C4-2B (cell line): ENCODE data around the gene SCN4B.

ENCODE experiments used
- H3K27ac ChIP-seq: fragments of 450-650 bp; 2 replicates; pipeline ENCODE4 v1.5.1; 2017
- ZFX ChIP-seq: fragments of 450-650 bp; IDR thresholded peaks from 2 replicates; pipeline ENCODE4 v1.6.1; 2017
- TF ChIP-seq, protein P1 (sequence below): fragments of 450-650 bp; conservative IDR thresholded peaks from 2 replicates; pipeline ENCODE4 v1.5.1; 2017; ENCODE audit warnings: mild to moderate bottlenecking

The SCN4B gene

DNA sequence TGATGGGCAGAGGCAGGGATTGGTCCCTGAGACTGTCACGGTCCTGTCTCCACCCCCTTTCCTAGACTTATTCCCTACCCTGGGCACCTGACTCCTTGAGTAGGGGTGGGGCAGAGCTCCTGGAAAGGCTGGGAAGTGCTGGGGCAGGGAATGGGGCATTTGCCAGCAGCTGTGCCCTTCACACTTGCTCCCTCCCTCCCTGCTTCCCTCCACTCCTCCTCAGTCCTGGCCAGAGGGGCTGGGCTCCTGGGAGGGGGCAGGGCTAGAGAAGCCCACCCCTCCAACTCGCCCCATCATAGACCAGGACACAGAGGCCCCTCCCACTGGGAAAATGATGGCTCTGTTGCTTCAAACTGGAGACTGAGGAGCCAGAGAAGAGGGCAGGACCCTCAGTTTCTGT, 12.3 kb upstream of the SCN4B start:
- TF ChIP-seq ZFX = no peak
- TF ChIP-seq, protein P1, sequence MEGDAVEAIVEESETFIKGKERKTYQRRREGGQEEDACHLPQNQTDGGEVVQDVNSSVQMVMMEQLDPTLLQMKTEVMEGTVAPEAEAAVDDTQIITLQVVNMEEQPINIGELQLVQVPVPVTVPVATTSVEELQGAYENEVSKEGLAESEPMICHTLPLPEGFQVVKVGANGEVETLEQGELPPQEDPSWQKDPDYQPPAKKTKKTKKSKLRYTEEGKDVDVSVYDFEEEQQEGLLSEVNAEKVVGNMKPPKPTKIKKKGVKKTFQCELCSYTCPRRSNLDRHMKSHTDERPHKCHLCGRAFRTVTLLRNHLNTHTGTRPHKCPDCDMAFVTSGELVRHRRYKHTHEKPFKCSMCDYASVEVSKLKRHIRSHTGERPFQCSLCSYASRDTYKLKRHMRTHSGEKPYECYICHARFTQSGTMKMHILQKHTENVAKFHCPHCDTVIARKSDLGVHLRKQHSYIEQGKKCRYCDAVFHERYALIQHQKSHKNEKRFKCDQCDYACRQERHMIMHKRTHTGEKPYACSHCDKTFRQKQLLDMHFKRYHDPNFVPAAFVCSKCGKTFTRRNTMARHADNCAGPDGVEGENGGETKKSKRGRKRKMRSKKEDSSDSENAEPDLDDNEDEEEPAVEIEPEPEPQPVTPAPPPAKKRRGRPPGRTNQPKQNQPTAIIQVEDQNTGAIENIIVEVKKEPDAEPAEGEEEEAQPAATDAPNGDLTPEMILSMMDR = no peak
- H3K27ac ChIP-seq = no peak overlapping the region

GRCh38 chr11:118163494-118163893, 10.9 kb upstream of the SCN4B start:
- TF ChIP-seq ZFX = no peak
- TF ChIP-seq, protein P1 = no peak
- no peak overlapping the region for H3K27ac ChIP-seq

DNA sequence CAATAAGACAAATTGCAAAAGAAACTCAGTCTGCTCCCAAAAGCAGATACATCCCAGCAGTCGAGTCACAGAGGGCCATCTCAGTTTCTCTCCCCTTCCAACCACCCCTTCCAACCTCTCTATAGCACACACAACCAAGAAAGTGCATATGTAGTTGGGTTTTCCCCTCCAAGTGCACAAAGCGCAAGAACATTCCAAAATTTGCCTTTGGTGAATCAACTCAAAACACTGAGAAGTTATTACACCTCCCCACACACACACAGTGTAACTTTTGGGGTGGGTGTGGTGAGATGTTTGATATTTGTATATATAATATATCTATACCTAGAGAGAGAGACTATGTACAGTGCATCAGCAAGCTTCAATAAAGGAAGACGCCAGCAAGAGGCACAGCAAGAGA, 10.2 kb upstream of the SCN4B start:
- TF ChIP-seq, protein P1 = no peak
- TF ChIP-seq ZFX = no peak
- no peak overlapping the region for H3K27ac ChIP-seq

DNA sequence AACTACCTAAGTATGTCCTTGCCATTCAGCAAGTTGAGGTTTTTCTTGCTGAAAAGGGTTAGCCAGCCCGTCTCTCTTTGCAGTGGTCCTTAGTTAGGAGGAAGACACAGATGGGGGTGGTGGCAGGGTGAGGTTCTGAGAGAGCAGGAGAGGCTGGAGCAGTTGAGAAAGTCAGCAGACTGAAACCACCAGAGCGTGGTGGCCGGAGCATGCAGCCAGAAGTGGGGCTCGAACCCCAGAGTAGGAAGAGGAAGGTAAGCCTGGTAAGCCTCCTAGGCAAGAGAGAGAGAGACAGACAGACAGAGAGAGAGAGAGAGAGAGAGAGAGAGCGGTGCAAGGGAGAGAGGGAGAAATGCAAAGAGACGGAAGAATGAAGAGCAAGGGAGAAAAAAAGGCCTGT, 9.2 kb upstream of the SCN4B start:
- TF ChIP-seq ZFX = no peak
- TF ChIP-seq, protein P1 = no peak
- no peak overlapping the region for H3K27ac ChIP-seq

GRCh38 chr11:118157186-118157895, 4.7 kb upstream of the SCN4B start:
- H3K27ac ChIP-seq = no peak overlapping the region
- TF ChIP-seq, protein P1 = no peak
- no peak for TF ChIP-seq ZFX

GRCh38 chr11:118156531-118157185, 4.0 kb upstream of the SCN4B start:
- no peak for TF ChIP-seq ZFX
- TF ChIP-seq, protein P1 = no peak
- H3K27ac ChIP-seq = no peak overlapping the region

DNA sequence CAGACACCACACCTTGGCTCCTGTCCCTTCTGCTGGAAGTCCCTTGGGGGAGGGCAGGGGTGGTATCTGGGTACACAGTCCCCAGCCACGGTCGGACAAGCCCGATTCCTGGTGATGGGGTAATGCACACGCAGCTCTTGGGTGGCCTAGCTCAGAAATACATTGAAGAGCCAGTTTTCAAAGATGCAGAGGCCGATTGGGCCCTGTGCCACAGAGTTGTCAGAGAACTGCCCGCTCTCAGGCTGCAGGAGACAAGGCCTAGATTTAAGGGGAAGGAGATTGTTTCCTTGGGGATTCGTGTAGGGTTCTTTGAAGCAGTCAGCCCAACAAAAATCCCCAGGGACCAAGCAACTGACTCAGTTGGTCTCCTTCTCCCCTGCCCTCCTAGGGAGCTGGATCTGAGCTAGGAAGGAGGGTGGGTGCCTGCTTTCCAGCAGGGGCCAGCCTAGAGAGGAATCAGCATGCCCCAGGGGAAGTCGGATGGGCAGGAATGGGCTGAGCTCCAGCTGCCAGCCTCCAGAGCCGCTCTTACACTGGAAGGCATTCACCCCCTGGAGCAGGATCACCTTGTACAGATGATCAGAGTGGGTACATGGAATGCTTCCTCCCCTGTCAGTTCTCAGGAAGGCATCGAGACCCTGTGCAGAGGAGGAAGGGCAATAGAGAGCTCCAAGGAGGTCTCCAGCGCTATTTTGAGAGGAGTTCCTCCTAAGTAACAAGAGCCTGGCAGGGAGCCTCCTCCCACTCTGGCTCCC, 3.3 kb upstream of the SCN4B start:
- TF ChIP-seq ZFX = no peak
- H3K27ac ChIP-seq = no peak overlapping the region
